DND-41 (cell line): ENCODE measurements around the gene MYO1H.

ENCODE experiments used
- ATAC-seq: fragments of 200-7000 bp; cut with Tn5 transposase; 3 replicates; pipeline ENCODE4 v1.9.1; 2021; ENCODE audit warnings: low read depth; ENCODE audit not compliant: insufficient read depth
- DNase-seq: peaks from one replicate; pipeline ENCODE4 v3.0.0-alpha.2; 2020
- H2AFZ ChIP-seq: 2 replicates; pipeline ENCODE4 v1.6.0; 2012; ENCODE audit warnings: low read depth, low read length
- H3K27ac ChIP-seq: 2 replicates; pipeline ENCODE4 v1.5.1; 2012; ENCODE audit warnings: low read length, inconsistent platforms
- H3K27me3 ChIP-seq: fragments of 200-600 bp; sonication (generic); 2 replicates; pipeline ENCODE4 v1.6.0; 2012; ENCODE audit warnings: low read length, mild to moderate bottlenecking, inconsistent platforms; ENCODE audit not compliant: insufficient read depth, poor library complexity
- H3K36me3 ChIP-seq: 2 replicates; pipeline ENCODE4 v1.5.1; 2012; ENCODE audit warnings: low read length, inconsistent platforms; ENCODE audit not compliant: insufficient read depth
- H3K4me1 ChIP-seq: 2 replicates; pipeline ENCODE4 v1.5.1; 2012; ENCODE audit warnings: mild to moderate bottlenecking, low read length; ENCODE audit not compliant: insufficient read depth
- H3K4me2 ChIP-seq: 2 replicates; pipeline ENCODE4 v1.6.0; 2012; ENCODE audit warnings: mild to moderate bottlenecking, moderate library complexity, low read length, inconsistent platforms; ENCODE audit not compliant: insufficient read depth
- H3K4me3 ChIP-seq, 2 experiments: fragments of 200-600 bp in 1 of 2; shearing (Covaris generic) in 1 of 2; 2 replicates each; pipeline ENCODE4 v1.5.1; 2012 to 2016; ENCODE audit warnings: inconsistent platforms in 2 of 2, low read length in 2 of 2, mild to moderate bottlenecking in 2 of 2, low read depth in 1 of 2, moderate library complexity in 1 of 2
- H3K79me2 ChIP-seq: 2 replicates; pipeline ENCODE4 v1.6.0; 2012; ENCODE audit warnings: low read length, inconsistent platforms; ENCODE audit not compliant: insufficient read depth
- H3K9ac ChIP-seq: 2 replicates; pipeline ENCODE4 v1.6.0; 2012; ENCODE audit warnings: low read depth, mild to moderate bottlenecking, inconsistent platforms, low read length, moderate library complexity
- H3K9me3 ChIP-seq: 2 replicates; pipeline ENCODE4 v1.5.1; 2012; ENCODE audit warnings: low read length, moderate library complexity, mild to moderate bottlenecking, inconsistent platforms; ENCODE audit not compliant: insufficient read depth, severe bottlenecking
- H4K20me1 ChIP-seq: 2 replicates; pipeline ENCODE4 v1.6.0; 2012; ENCODE audit warnings: low read length; ENCODE audit not compliant: insufficient read depth
- EZH2 ChIP-seq: IDR thresholded peaks from 3 replicates; pipeline ENCODE4 v1.6.1; 2012; ENCODE audit warnings: borderline replicate concordance, low read depth, mild to moderate bottlenecking, moderate library complexity, low read length, inconsistent platforms; ENCODE audit not compliant: severe bottlenecking
- TF ChIP-seq, protein P1 (sequence below): IDR thresholded peaks from 2 replicates; pipeline ENCODE4 v1.5.1; 2012; ENCODE audit warnings: borderline replicate concordance, low read length, moderate library complexity, mild to moderate bottlenecking; ENCODE audit not compliant: poor library complexity, severe bottlenecking; ENCODE audit errors: extremely low read depth

Gene MYO1H

DNA sequence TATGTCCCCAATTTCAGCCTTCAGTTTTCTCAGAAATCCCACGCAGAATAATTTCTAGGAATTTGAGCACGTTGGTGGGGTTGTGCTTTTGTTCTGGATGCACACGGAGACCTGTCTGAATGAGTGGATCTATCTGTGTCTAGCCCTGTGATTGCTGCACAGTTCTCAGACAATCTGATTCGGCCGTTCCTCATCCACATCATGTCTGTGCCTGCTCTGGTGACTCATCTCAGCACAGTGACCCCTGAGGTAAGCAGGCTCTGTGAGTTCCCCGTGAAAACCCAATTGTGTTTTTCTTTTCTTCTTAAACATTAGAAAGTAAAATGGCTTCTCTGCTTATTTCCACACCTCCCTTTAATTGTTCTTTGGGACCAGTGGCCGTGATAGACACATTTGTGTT, 150.0 kb downstream of the MYO1H start:
- H3K27ac ChIP-seq, result no peak overlapping the region
- H3K27me3 ChIP-seq, result no peaks in the 10 kb centered on the region
- H3K36me3 ChIP-seq, result peaks cover 58% of the 10 kb centered on the region
- ATAC-seq (no peak), DNase-seq (no peak)
- no peak overlapping the region for H3K4me2 ChIP-seq
- no peak overlapping the region for H3K9ac ChIP-seq
- TF ChIP-seq EZH2, result no peak
- TF ChIP-seq, protein P1, sequence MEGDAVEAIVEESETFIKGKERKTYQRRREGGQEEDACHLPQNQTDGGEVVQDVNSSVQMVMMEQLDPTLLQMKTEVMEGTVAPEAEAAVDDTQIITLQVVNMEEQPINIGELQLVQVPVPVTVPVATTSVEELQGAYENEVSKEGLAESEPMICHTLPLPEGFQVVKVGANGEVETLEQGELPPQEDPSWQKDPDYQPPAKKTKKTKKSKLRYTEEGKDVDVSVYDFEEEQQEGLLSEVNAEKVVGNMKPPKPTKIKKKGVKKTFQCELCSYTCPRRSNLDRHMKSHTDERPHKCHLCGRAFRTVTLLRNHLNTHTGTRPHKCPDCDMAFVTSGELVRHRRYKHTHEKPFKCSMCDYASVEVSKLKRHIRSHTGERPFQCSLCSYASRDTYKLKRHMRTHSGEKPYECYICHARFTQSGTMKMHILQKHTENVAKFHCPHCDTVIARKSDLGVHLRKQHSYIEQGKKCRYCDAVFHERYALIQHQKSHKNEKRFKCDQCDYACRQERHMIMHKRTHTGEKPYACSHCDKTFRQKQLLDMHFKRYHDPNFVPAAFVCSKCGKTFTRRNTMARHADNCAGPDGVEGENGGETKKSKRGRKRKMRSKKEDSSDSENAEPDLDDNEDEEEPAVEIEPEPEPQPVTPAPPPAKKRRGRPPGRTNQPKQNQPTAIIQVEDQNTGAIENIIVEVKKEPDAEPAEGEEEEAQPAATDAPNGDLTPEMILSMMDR, result no peak
- H3K79me2 ChIP-seq, result no peaks in the 10 kb centered on the region
- H3K4me1 ChIP-seq, result no peaks in the 10 kb centered on the region
- H3K4me3 ChIP-seq, result no peak overlapping the region
- H3K9me3 ChIP-seq, result no peaks in the 10 kb centered on the region
- no peaks in the 10 kb centered on the region for H4K20me1 ChIP-seq
- H2AFZ ChIP-seq, result no peak overlapping the region
